ENCODE results near the gene MAPK8IP3.
"Not testable (repeated sequence)": the region's sequence is repeated elsewhere in the genome, so short reads cannot be mapped to it uniquely, and the experiment has no call there.

MAPK8IP3 gene

DNA sequence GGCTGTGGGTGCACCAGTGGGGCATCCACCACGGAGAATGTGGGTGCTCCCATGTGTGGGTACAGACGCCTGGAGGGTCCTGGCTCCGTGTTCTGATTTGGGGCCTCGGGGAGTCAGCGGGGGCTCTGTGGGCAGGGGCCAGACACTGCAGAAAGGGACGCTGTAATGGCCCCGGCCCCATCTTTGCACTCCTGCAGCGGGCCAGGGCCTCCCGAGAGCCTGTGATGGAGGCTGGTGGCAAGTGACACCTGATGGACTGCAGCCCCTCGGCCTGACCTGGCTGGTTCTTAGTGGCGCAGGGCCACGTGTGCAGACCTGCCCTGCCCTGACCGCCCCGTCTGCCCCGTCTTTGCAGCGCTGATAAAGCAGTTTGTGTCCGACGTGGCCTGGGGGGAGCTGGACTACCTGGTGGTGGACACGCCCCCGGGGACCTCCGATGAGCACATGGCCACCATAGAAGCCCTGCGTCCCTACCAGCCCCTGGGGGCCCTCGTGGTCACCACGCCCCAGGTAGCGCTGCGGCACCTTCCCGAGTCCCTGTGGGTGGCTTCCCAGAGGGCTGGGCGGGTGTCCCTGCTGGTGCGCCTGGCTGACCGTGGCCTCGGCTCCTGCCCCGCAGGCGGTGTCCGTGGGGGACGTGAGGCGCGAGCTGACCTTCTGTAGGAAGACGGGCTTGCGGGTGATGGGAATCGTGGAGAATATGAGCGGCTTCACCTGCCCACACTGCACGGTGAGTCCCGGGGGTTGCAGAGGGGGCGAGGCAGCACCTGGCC is 81.5 kb downstream of the MAPK8IP3 start:
- no peak for DNase-seq (ENCODE audit: low spot score)

DNA sequence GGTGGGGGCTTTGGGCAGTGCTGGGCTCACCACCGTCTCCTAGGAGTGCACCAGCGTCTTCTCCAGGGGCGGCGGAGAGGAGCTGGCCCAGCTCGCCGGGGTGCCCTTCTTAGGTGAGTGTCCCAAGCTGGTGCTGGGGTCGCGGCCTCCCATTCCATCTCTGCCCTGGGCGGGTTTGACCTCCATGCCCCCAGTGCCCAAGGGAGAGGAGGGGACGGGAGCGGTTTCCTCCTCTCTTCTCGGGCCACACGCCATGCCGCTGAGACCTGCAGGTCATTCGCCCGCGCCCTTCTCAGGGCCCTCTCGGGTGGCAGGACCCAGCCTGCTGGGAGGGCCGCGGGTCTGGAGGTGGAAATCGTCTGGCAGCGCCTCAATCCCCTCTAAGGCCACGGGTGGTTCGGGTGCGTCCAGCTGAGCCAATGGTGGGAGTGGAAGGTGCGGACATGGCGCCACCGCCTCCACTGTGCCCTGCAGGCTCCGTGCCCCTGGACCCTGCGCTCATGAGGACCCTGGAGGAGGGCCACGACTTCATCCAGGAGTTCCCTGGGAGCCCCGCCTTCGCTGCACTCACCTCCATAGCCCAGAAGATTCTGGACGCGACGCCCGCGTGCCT is 82.2 kb downstream of the MAPK8IP3 start:
- no peak for DNase-seq (ENCODE audit: low spot score)

DNA sequence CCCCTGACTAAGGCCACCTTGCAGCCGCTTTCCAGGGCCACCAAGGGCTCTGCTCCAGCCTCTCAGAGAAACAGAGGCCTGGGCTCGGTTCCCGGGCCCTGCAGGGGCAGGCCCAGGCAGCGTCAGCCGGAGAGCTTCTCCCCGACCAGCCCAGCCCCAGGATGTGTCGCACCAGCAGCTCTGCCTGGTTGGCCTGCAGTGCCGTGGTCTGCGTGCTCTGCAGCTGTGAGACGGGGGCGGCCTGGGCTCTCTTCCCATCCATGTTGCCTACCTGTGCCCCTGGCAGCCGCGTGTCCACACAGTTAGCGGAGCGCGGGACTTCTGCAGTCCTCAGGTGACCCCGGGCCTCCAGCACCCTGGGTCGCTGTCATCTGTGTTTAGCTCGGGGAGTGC is 82.7 kb downstream of the MAPK8IP3 start:
- no peak for DNase-seq (ENCODE audit: low spot score)

DNA sequence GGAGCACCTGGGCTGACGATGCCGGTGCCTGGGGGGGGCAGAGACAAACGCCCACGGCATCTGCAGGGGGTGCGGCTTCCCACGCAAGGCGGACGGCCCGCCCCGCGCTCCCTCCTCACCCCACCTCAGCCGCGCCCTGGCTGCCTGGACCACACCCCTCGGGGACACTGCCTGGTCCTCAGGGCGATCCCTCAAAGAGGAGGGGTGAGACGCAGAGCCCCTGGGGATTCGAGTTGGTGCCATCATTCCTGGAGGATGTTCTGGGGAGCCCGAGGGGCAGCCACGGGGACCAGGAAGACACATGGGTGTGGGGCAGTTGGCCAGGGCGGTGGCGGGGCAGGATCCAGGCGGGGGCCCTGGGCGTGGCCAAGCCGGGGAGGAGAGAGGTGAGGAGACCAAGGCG is 83.6 kb downstream of the MAPK8IP3 start:
- DNase-seq (ENCODE audit: low spot score): no peak

DNA sequence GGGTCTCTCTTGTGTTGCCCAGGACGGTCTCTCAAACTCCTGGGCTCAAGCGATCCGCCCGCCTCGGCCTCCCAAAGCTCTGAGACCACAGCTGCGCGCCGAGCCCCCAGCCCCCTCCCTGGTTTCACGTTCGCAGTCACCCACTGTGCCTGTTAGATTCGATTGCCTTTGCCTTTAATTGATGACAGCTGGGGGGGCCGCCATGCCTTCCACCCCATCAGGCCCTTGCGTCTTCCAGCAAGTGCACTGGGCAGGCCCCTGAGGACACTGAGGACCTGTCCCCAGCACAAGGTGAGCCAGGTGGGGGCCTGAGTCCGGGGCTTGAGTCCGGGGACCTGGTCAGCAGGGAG is 84.2 kb downstream of the MAPK8IP3 start:
- DNase-seq (ENCODE audit: low spot score): no peak

DNA sequence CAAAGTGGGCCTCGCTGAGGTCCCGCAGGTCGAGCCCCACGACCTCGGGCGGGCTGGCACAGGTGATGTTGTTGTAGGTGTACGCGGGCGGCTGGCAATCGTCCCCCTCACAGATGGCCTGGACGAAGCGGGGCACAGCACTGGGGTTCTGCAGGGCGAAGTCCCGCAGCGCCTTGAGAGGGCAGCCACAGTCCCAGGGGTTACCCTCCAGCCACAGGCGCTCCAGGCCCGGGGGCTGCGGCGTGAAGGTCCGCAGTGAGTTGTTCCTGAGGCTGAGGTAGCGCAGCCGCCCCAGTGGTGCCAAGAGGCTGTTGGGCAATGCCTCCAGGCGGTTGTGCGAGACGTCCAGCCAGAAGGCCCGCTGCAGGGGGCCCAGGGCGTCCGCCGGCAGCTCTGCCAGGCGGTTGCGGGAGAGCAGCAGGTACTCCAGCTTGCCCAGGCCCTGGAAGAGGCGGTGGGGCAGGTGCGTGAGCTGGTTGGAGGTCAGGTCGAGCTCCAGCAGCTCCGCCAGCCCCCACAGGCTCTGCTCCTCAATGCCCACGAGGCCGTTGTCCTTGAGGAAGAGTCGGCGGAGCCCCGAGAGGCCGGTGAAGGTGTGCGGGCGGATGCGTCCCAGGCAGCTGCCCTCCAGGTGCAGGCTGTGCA is 84.7 kb downstream of the MAPK8IP3 start:
- no peak for DNase-seq (ENCODE audit: low spot score)

DNA sequence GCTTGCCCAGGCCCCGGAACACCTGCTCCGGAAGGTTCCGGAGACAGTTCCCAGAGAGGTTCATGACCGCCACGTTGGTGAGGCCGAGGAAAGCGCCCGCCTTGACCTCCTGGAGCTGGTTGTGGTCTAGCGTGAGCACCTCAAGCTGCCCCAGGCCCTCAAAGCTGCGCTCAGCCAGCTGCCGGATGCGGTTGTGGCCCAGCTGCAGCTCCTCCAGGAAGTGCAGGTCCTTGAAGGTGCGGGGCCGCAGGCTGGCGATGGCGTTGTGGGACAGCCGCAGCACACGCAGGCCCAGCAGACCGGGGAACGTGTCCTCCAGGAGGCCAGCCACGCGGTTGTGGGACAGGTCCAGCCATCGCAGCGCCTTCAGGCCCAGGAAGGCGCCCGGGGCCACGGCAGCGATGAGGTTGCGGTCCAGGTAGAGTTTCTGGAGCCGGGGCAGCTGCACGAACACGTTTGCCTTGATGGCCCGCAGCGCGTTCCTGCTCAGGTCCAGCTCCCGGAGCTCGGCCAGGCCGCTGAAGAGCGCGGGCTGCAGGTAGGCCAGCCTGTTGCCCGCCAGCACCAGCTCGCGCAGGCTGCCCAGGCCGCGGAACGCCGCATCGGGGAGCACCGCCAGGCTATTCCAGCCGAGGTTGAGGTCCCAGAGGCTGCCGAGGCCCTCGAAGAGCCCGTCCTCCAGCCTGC is 85.4 kb downstream of the MAPK8IP3 start:
- DNase-seq (ENCODE audit: low spot score): no peak

DNA sequence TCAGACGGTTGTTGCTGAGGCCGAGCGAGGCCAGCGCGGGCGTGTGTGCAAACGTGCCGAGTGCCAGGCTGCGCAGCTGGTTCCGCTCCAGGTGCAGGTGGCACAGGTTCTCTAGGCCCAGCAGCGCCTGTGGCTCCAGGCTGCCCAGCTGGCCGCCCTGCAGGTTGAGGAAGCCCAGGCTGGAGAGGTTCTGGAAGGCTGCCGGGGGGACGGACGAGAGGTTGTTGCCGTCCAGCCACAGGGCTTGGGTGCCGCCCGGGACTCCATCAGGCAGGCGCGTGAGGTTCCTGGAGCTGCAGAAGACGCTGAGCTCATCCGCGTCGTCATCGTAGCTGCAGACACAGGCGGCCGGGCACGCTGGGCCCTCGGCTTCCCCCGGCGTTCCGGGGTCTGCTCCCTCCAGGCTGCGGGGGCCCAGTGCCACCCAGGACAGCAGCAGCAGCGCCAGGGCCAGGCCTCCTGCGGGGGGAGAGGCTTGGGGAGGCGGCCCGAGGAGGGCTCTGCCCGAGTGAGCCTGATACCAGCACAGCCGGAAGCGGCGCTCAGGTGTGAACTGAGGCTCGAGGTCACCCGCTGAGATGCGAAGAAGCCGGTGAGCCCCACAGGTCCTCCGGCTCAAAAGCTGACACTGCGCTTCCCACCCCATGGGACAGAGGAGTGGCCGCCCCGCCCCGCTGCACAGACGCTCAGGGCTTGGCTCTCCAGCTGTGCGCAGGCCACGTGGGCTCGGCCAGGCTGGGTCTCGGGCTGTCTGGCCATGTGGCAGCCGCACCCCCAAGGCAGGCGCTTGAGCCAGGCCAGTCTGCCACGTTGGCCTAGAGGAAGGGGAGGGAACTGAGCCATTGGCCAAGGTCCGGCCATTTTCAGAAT is 86.2 kb downstream of the MAPK8IP3 start:
- DNase-seq (ENCODE audit: low spot score): no peak

DNA sequence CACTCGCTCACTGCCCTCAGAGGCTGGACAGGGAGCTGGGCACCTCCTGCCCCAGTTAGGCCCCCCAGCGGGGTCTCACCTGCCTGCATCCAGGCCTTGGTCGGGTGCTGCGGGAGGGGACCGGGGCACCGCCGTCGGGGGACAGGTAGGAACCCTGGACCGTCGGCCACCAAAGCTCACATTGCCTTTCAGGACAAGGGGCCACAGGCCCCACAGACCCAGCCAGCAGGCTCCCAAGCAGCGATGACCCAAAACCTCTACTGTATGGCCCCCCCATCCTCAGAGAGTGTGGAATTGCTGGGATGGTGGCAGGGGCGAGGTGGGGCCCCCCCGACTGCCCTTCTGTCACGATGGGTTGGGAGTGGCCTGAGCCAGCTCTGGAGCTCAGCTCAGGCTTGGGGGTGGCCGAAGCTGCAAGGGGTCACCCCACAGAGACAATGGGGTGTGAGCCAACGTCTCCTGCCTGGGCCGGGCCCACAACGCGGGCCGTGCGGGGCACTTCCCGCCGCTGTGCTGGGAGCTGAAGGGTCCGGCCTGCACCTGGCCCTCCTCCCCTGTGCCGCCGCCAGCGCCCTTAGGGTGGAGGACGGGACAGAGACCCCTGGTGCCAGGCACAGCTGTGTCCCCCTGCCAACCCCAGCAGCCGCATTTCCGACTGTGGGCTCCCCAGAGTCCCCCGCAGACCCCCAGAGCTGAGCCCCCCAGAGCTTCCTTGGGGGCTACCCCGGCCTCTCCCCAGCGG is 87.0 kb downstream of the MAPK8IP3 start:
- no peak for DNase-seq (ENCODE audit: low spot score)

DNA sequence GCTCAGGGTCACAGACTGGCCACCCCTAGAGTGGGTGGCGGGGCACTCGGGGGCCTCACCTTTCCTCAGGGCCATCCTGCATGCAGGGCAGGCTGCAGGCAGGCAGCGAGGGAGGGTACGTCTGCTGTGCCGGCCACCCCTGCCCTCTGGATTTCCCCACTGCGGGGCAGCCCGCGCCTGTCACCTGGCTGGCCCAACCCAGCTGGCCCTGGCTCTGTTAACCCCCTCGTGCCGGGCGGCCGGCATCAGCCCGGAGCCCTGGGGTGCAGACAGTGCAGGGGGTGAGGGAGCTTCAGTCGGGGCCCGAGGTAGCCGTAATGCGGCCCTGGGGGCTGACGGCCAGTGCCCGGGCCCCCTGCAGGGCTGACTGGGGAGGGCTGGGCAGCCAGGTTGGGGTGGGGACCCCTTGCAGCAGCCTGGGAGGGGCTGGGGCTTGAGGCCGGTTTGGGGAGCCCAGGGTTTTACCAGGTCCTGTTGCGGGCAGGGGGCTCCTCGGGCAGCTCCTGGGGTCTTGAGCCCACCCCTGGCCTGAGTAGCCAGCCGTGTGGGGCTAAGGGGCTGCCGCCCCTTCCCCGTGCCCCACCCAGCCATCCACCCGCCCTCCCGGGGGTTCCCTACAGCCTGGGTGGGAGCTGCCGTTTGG is 87.7 kb downstream of the MAPK8IP3 start, which contains the start of gene IGFALS:
IGFALS (minus strand) TSS at position 128 of the 643 bp plus-strand sequence; CDS start at position 75, 53 bp downstream.
- no peak for DNase-seq (ENCODE audit: low spot score)

DNA sequence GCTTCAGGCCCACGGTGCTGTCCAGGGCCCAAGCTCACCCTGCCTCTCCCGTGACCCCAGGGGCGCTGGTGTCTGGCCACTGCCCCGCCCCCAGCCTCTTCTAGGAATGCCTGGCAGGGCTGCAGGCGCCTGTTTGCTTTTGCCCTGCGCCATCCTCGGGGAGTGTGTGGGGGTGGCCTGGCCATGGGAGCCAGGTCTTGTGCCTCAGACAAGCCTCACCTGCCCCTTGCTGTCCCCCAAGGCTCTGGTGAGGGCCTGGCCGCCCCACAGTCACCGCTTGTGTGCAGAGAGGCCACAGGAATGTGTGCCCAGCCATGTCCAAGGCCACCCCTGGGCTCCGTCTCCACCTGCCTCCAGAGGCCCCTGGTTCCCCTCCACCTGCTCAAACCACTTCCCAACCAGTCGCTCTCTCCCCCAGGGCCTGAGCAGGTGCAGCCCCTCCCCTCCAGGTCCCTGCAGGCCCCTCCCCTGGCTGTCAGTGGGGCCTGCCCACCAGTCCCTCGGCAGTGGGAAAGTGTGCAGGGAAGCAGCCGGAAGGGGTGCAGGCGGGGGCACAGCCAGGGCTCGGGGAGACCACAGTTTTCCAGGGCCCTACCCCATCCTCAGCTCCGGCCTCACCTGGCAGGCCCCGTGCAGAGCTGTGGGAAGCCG is 88.4 kb downstream of the MAPK8IP3 start:
- no peak for DNase-seq (ENCODE audit: low spot score)

DNA sequence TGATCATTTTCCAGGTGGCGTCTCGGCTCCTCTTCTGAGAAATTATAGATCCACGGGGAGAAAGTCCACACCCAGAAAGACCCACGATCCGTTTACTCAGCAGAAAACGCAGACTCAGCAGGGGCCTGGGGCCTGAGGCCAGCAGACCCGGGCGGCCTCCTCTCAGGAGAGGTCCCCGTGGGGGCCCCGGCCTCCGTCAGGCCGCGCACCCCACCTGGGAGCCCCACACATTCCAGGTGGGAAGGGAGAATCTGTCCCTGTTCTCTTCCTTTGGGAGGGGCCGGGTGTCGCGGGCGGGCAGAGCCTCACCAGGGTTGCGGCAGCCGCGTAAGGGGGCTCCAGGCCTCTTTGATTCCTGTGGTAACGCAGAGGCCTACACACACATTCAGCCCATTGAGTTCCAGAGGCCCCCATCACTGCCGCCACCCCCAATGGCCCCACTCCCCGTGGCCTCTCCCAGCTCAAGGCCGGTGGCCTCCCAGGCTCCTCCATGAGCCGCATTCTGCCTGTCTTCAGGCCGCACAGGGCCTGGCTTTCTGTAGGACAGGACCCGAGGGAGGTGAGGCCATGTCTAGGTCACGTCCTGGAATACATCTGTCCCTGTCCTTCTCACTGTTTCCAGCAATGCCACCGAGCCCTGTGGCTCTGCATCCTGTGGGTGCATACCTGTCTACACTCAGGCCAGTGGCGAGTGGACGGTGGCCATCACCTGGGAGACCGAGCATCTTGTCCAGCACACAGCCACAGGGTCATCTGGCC is 89.1 kb downstream of the MAPK8IP3 start:
- DNase-seq (ENCODE audit: low spot score): no peak

DNA sequence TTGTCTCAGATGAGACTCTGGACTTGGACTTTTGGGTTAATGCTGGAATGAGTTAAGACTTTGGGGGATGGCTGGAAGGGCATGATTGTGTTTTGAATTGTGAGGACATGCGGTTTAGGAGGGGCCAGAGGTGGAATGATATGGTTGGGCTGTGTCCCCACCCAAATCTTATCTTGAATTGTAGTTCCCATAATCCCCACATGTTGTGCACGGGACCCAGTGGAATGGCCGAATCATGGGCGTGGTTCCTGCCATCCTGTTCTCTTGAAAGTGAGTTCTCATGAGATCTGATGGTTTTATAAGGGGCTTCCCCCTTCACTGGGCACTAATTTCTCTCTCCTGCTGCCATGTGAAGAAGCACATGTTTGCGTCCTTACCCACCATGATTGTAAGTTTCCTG is 93.3 kb downstream of the MAPK8IP3 start:
- DNase-seq (ENCODE audit: low spot score): not testable (repeated sequence)

DNA sequence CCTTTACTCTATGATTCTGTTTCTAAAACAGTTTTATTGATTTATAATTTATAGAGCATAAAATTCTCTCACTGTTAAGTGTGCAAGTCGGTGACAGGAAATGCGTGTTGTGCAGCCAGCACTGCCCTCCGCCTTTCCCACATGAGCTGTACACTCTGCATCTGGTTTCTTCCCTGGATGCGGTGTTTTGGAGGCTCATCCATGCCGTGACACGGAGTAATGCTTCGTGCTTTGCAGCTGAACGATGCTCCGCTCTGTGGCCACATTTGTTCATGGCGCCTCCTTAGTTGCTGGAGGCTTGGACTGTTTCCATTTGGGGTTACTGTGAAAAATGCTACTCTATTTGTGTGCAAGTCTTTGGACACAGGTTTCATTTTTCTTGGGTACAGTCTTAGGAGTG is 94.7 kb downstream of the MAPK8IP3 start:
- DNase-seq (ENCODE audit: low spot score): no peak

DNA sequence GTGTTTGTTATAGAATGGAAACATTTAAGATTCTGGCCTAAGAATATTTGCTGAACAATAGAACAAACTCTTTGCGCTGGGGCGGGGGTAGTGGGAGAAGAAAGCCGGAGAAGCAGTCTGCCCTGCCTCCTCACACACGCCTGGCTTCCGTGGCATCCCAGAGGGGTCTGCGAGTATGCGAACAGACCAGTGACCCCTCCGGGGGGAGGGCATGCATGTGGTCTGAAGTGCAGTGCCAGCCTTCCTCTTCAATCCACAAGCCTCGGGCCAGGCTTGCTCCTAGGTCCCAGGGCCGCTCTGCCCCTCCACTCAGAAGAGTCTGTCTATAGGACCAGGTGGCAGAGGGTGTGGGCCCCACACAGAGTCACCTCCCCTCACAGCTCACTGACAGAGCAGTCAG is 101.6 kb downstream of the MAPK8IP3 start:
- no peak for DNase-seq (ENCODE audit: low spot score)

DNA sequence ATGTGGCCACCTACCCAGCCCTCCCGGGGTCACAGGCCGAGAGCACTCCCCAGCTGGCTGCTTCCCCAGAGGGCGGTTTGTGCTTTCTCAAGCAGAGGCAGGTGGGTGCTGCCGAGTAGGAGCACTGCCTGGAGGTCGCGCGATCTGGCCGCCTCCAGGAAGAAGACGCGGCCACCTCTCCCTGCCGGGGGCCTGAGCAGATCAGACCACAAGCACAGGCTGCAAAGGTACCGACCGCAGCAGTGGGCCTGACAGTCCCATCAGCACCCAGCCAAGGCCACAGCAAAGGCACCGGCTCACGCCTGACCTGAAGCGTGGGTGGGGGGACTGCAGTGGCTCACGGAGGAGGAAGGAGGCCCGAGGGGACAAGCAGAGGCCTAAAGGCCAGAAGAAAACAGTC is 102.7 kb downstream of the MAPK8IP3 start:
- DNase-seq (ENCODE audit: low spot score): no peak

DNA sequence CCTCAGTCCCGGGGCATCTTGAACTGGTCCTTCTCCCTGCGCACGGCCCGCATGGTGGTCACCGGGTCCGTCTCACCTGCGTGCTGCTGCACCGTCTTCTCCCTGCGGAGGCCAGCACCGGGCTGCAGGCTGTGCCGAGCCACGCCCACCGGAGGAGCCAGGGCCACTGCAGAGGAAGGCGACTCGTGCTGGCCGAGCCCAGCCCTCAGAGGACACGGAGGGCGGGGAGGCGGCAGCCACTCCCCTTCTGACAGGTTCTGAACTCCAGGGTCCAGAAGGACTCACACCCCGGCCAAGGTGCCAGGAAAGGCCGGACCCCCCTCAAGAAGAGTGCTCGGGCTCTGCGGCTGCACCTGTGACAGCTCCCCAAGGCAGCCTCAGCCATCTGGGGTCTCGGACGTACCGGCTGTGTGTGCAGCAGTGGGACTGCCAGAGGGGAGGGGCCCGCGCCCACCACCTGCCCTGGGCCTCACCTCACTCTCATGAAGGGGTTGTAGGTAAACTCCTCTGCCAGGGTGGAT is 103.3 kb downstream of the MAPK8IP3 start:
- no peak for DNase-seq (ENCODE audit: low spot score)

DNA sequence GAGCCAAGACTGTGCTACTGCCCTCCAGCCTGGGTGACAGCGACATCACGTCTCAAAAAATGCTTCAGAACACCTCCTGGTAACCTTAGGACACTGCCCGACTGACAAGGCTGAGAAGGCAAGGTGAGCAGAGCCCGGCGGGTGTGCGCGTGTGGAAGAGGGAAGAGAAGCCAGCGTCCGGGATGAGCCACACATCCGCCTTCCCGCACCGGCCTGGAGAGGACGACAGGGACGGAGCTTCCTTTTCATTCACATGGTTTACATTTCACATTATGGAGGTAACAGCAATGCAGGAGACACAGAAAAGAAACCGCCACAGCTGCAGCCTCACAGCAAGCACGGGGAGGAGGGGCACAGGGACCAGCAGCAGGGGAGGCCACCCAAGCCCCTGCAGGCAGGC is 104.1 kb downstream of the MAPK8IP3 start:
- DNase-seq (ENCODE audit: low spot score): no peak

DNA sequence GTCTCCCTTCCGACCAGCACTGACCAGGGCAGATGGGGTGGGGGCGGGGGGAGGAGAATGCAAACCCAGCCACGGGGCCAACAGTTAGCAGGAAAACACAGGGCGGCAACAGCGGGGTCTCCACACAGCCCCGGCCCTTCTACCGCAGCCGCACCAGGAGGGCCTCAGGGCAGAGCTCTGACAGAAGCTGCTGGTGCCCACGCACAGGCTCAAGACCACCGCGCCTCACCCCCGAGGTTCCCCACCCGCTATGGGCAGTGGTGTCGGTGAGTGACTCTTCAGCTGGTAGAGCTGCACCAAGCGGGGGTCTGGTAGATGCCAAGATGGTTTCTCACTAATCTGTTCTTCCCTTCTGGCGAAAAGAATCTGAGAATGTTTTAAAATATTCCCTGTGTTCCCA is 104.5 kb downstream of the MAPK8IP3 start:
- DNase-seq (ENCODE audit: low spot score): no peak
